ENCODE measurements around the gene DNMT3A. TPM values are rescaled to one million over a fixed set of nuclear protein-coding genes. Genes with fewer than 3 reads are reported as not detected.

Gene DNMT3A
- total RNA-seq, 1 experiment from 2014 or later: 215 TPM

GRCh38 chr2:25298776-25299431 lies 42.8 kb downstream of the DNMT3A start:
- Mint-ChIP-seq H3K27me3 (ENCODE audit: low read depth) (no peaks in the 10 kb centered on the region; the same call in 1 of the 2 replicates), H3K4me3 (no peak overlapping the region), H3K27ac (peak overlapping the region in 2 of 3 experiments; percentile 62 to 80; a peak in 2 of 7 replicates), H3K9me3 (no peaks in the 10 kb centered on the region), H3K4me1 (peaks cover 31 to 38% of the 10 kb centered on the region in 2 experiments), H3K36me3 (ENCODE audit: insufficient read depth in 1 of 3, low read depth in 3 of 3) (peaks cover 0 to 6% (median 0%) of the 10 kb centered on the region in 3 experiments; a peak in 2 of 7 replicates)
- Histone ChIP-seq H2BK20ac (ENCODE audit: low read depth, low read length, poor library complexity, severe bottlenecking) (no peak overlapping the region), H3K4me1 (ENCODE audit: insufficient read depth, low read length) (peaks cover 7% of the 10 kb centered on the region; the same call in 1 of the 2 replicates), H2AK5ac (ENCODE audit: insufficient read length, low read length) (no peak overlapping the region), H4K5ac (ENCODE audit: insufficient read length, low read depth, low read length) (no peak overlapping the region), H3K18ac (ENCODE audit: insufficient read length, low read depth, low read length) (no peak overlapping the region), H3K79me1 (ENCODE audit: insufficient read depth, low read depth, low read length, poor library complexity, severe bottlenecking) (no peaks in the 10 kb centered on the region), H4K8ac (replicated peaks; ENCODE audit: insufficient read length, low read depth, low read length) (no peak overlapping the region), H2BK12ac (ENCODE audit: insufficient read length, low read depth, low read length) (no peak overlapping the region), H2BK120ac (ENCODE audit: low read depth, low read length, poor library complexity, severe bottlenecking) (no peak overlapping the region), H3K56ac (ENCODE audit: insufficient read length, low read depth, low read length) (no peak overlapping the region), H3K4me2 (ENCODE audit: insufficient read depth, insufficient read length, low read length) (no peak overlapping the region), H2BK15ac (ENCODE audit: low read depth, low read length) (no peak overlapping the region), H4K91ac (ENCODE audit: insufficient read length, low read depth, low read length) (no peak overlapping the region), H3K27ac (ENCODE audit: insufficient read length, low read depth, low read length) (no peak overlapping the region), H3K9ac (ENCODE audit: extremely low read depth, insufficient read length, low read length) (no peak overlapping the region), H3K9me3 (ENCODE audit: control insufficient read depth, low read depth, low read length) (no peaks in the 10 kb centered on the region), H2AFZ (ENCODE audit: low read length) (no peak overlapping the region), H3K4ac (ENCODE audit: low read depth, low read length) (no peak overlapping the region), H3T11ph (ENCODE audit: low read length) (no peak overlapping the region), H3K79me2 (ENCODE audit: insufficient read depth, low read length) (no peaks in the 10 kb centered on the region), H3K23me2 (ENCODE audit: insufficient read length, low read depth, low read length, poor library complexity, severe bottlenecking) (peaks cover 2% of the 10 kb centered on the region), H4K20me1 (ENCODE audit: control insufficient read depth, insufficient read depth, insufficient read length) (no peaks in the 10 kb centered on the region), H3K14ac (ENCODE audit: insufficient read depth, low read length) (no peak overlapping the region), H3K27me3 (ENCODE audit: insufficient read depth, low read length) (no peaks in the 10 kb centered on the region), H3K23ac (ENCODE audit: insufficient read length, low read depth, low read length) (no peak overlapping the region), H2BK5ac (ENCODE audit: insufficient read length, low read length) (no peak overlapping the region)
- WGBS (ENCODE audit: extremely low coverage, insufficient read length, low lambda C conversion rate): no CpG with 5 or more reads among the region's 7 CpGs
- no peak for DNase-seq
- no peak for TF ChIP-seq CTCF (conservative IDR thresholded peaks at IDR 0.05)

Measured in H9 (cell line).